ENCODE measurements around the gene FOXN1. TPM values are rescaled to one million over a fixed set of nuclear protein-coding genes. Genes with fewer than 3 reads are reported as not detected.
"Not testable (repeated sequence)": the region's sequence is repeated elsewhere in the genome, so short reads cannot be mapped to it uniquely, and the experiment has no call there.

The FOXN1 gene
- polyA plus RNA-seq, 2 donors = 8.8 to 10.6 TPM

GRCh38 chr17:28521311-28522085 lies 15.3 kb downstream of the FOXN1 start:
- H3K4me3 ChIP-seq (ENCODE audit: low read depth in 1 of 2, low read length in 2 of 2) = no peak overlapping the region
- 60 to 61% methylated on average over 21 of the region's 21 CpGs for WGBS, 2 donors

GRCh38 chr17:28522281-28522680 lies 16.1 kb downstream of the FOXN1 start:
- not testable (repeated sequence) for H3K27me3 ChIP-seq (ENCODE audit: control insufficient read depth in 1 of 2, insufficient read depth in 2 of 2, low read length in 2 of 2); H3K4me3 ChIP-seq (ENCODE audit: low read depth in 1 of 2, low read length in 2 of 2); H3K36me3 ChIP-seq (ENCODE audit: control insufficient read depth in 2 of 2, insufficient read depth in 2 of 2, low read length in 1 of 2); H3K9me3 ChIP-seq (ENCODE audit: control insufficient read depth in 2 of 2, insufficient read depth in 1 of 2, low read depth in 1 of 2, low read length in 1 of 2); H3K27ac ChIP-seq (ENCODE audit: low read depth in 2 of 2, low read length in 1 of 2)
- 92 to 96% methylated on average over 4 of the region's 4 CpGs for WGBS, 2 donors
- H3K4me1 ChIP-seq (ENCODE audit: control insufficient read depth in 2 of 2, insufficient read depth in 2 of 2, low read length in 1 of 2) = peaks cover 8 to 24% of the 10 kb centered on the region in 2 donors

More at GRCh38 chr17:28521311-28522085, 15.3 kb downstream of the FOXN1 start:
- no peaks in the 10 kb centered on the region for H3K27me3 ChIP-seq (ENCODE audit: control insufficient read depth in 1 of 2, insufficient read depth in 2 of 2, low read length in 2 of 2)
- peaks cover 0 to 4% of the 10 kb centered on the region in 2 donors for H3K36me3 ChIP-seq (ENCODE audit: control insufficient read depth in 2 of 2, insufficient read depth in 2 of 2, low read length in 1 of 2)
- peaks cover 7 to 17% of the 10 kb centered on the region in 2 donors for H3K4me1 ChIP-seq (ENCODE audit: control insufficient read depth in 2 of 2, insufficient read depth in 2 of 2, low read length in 1 of 2)
- H3K9me3 ChIP-seq (ENCODE audit: control insufficient read depth in 2 of 2, insufficient read depth in 1 of 2, low read depth in 1 of 2, low read length in 1 of 2) = no peaks in the 10 kb centered on the region
- no peak overlapping the region for H3K27ac ChIP-seq (ENCODE audit: low read depth in 2 of 2, low read length in 1 of 2)

DNA sequence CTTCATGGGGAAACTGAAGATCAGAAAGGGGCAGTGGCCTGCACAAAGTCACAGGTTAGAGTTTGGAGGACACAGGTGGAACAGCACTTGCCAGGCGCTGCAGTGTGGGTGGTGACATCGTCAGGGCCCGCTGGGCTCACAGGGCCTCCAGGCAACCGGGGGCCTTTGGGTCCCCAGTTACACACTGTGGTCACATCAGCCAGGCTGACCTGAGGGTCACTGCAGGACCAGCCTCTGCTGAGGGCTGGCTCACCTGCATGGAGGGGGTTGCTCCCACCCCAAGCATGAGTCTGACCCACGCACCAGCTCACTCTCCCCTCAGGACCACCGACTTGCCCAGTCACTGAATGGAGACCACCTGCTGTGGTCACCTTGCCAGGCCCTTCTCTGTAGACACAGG lies 17.0 kb downstream of the FOXN1 start:
- Histone ChIP-seq H3K9me3 (ENCODE audit: control insufficient read depth in 2 of 2, insufficient read depth in 1 of 2, low read depth in 1 of 2, low read length in 1 of 2) (no peaks in the 10 kb centered on the region), H3K36me3 (ENCODE audit: control insufficient read depth in 2 of 2, insufficient read depth in 2 of 2, low read length in 1 of 2) (peaks cover 0 to 4% of the 10 kb centered on the region in 2 donors), H3K4me1 (ENCODE audit: control insufficient read depth in 2 of 2, insufficient read depth in 2 of 2, low read length in 1 of 2) (peaks cover 8 to 29% of the 10 kb centered on the region in 2 donors), H3K27me3 (ENCODE audit: control insufficient read depth in 1 of 2, insufficient read depth in 2 of 2, low read length in 2 of 2) (no peaks in the 10 kb centered on the region), H3K4me3 (ENCODE audit: low read depth in 1 of 2, low read length in 2 of 2) (no peak overlapping the region), H3K27ac (ENCODE audit: low read depth in 2 of 2, low read length in 1 of 2) (no peak overlapping the region)
- 80 to 83% methylated on average over 6 of the region's 6 CpGs for WGBS, 2 donors

DNA sequence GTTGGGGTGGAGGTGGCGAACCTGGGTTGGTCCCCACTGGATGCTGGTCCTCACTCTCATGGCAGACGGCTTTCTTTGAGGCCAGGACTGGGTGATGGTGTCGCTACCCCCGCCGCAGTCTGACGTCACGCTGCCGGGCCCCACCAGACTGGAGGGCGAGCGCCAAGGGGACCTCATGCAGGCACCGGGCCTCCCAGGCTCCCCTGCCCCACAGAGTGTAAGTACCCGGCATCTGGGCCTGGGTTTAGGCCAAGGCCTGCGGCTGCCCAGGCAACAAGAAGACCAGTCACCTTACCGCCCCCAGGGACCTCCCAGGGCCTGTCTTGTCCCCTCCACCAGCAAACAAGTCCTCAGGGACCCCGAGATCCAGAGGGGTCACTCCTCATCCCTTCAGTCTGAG lies 17.7 kb downstream of the FOXN1 start:
- 87 to 89% methylated on average over 15 of the region's 15 CpGs for WGBS, 2 donors
- Histone ChIP-seq H3K27me3 (ENCODE audit: control insufficient read depth in 1 of 2, insufficient read depth in 2 of 2, low read length in 2 of 2) (no peaks in the 10 kb centered on the region), H3K4me3 (ENCODE audit: low read depth in 1 of 2, low read length in 2 of 2) (no peak overlapping the region), H3K27ac (ENCODE audit: low read depth in 2 of 2, low read length in 1 of 2) (no peak overlapping the region), H3K4me1 (ENCODE audit: control insufficient read depth in 2 of 2, insufficient read depth in 2 of 2, low read length in 1 of 2) (peaks cover 8 to 36% of the 10 kb centered on the region in 2 donors), H3K9me3 (ENCODE audit: control insufficient read depth in 2 of 2, insufficient read depth in 1 of 2, low read depth in 1 of 2, low read length in 1 of 2) (no peaks in the 10 kb centered on the region), H3K36me3 (ENCODE audit: control insufficient read depth in 2 of 2, insufficient read depth in 2 of 2, low read length in 1 of 2) (peaks cover 0 to 4% of the 10 kb centered on the region in 2 donors)

DNA sequence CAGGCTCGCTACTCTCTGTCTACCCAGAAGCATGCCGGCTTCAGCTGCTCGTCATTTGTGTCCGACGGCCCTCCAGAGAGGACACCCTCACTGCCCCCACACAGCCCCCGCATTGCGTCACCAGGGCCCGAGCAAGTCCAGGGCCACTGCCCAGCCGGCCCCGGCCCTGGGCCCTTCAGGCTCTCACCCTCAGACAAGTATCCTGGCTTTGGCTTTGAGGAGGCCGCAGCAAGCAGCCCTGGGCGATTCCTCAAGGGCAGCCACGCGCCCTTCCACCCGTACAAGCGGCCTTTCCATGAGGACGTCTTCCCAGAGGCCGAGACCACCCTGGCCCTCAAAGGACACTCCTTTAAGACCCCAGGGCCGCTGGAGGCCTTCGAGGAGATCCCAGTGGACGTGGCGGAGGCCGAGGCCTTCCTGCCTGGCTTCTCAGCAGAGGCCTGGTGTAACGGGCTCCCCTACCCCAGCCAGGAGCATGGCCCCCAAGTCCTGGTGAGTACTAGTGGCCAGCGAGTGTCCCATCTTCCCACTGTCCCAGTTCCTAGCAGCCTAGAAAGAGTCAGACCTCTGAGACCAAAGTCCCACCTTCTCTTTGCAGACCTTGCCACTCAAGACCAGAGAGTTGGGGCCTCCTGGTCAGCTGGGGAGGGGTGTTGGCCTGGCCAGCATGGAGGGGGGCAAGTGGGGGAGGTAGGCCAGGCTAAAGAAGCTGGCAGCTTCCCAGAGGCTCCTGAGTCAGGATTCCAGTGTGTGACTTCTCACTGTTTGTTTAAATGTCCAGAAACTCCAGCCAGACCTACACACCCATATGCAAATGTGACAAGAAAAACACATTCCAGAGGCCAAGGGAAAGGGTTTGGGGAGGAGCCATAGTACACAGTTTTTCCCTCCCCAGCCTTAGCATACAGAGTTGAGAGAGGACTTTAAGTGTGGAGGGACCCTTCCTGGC lies 18.6 kb downstream of the FOXN1 start:
- no peaks in the 10 kb centered on the region for H3K9me3 ChIP-seq (ENCODE audit: control insufficient read depth in 2 of 2, insufficient read depth in 1 of 2, low read depth in 1 of 2, low read length in 1 of 2)
- peaks cover 0 to 2% of the 10 kb centered on the region in 2 donors for H3K36me3 ChIP-seq (ENCODE audit: control insufficient read depth in 2 of 2, insufficient read depth in 2 of 2, low read length in 1 of 2)
- H3K27ac ChIP-seq (ENCODE audit: low read depth in 2 of 2, low read length in 1 of 2) = peak overlapping the region; percentile 81 to 91
- H3K4me1 ChIP-seq (ENCODE audit: control insufficient read depth in 2 of 2, insufficient read depth in 2 of 2, low read length in 1 of 2) = peaks cover 8 to 40% of the 10 kb centered on the region in 2 donors
- WGBS, 2 donors = 82 to 84% methylated on average over 25 of the region's 25 CpGs
- H3K27me3 ChIP-seq (ENCODE audit: control insufficient read depth in 1 of 2, insufficient read depth in 2 of 2, low read length in 2 of 2) = no peaks in the 10 kb centered on the region
- H3K4me3 ChIP-seq (ENCODE audit: low read depth in 1 of 2, low read length in 2 of 2) = no peak overlapping the region

DNA sequence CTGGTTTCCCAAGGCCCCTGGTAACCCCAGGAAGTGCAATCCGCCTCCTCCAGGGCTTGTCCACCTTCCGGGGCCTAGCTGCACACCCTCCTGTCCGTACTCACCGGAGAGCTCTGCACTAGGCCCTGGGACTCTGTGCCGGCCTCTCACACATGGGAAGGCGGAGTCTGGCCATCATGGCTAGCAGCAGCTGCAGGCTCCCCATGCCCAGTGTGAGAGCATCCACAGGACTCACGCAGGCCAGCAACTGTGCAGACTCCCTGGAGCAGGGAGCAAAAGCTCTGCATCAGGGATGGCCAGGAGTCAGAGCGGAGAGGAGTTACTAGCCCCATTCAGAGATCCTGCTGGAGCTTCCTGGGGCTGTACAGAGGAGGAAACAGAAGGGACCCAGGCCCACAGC lies 20.2 kb downstream of the FOXN1 start:
- H3K9me3 ChIP-seq (ENCODE audit: control insufficient read depth in 2 of 2, insufficient read depth in 1 of 2, low read depth in 1 of 2, low read length in 1 of 2) = no peaks in the 10 kb centered on the region
- H3K27me3 ChIP-seq (ENCODE audit: control insufficient read depth in 1 of 2, insufficient read depth in 2 of 2, low read length in 2 of 2) = no peaks in the 10 kb centered on the region
- peaks cover 8 to 40% of the 10 kb centered on the region in 2 donors for H3K4me1 ChIP-seq (ENCODE audit: control insufficient read depth in 2 of 2, insufficient read depth in 2 of 2, low read length in 1 of 2)
- H3K4me3 ChIP-seq (ENCODE audit: low read depth in 1 of 2, low read length in 2 of 2) = no peak overlapping the region
- H3K27ac ChIP-seq (ENCODE audit: low read depth in 2 of 2, low read length in 1 of 2) = peak overlapping the region; percentile 76 to 95
- 70 to 73% methylated on average over 8 of the region's 8 CpGs for WGBS, 2 donors
- peaks cover 0 to 4% of the 10 kb centered on the region in 2 donors for H3K36me3 ChIP-seq (ENCODE audit: control insufficient read depth in 2 of 2, insufficient read depth in 2 of 2, low read length in 1 of 2)

DNA sequence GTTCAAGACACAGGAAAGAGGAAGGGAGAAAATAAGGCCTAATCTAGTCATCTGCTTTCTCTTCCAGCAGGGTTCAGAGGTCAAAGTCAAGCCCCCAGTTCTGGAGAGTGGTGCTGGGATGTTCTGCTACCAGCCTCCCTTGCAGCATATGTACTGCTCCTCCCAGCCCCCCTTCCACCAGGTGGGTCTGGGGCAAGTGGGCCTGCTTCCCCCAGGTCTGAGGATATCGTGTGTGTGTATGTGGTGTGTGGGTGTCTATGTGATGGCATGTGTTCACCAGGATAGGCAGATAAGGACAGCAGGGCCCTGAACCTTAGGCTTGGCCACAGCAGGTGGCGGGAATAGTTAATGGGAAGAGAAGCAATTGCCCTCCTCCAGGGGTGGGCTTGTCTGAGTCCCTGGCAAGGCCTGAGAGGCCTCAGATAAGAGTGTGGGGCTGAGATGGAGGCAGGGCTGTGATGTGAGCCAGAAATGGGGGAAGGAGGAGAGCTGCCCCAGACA lies 21.1 kb downstream of the FOXN1 start:
- H3K4me1 ChIP-seq (ENCODE audit: control insufficient read depth in 2 of 2, insufficient read depth in 2 of 2, low read length in 1 of 2) = peaks cover 8 to 42% of the 10 kb centered on the region in 2 donors
- H3K9me3 ChIP-seq (ENCODE audit: control insufficient read depth in 2 of 2, insufficient read depth in 1 of 2, low read depth in 1 of 2, low read length in 1 of 2) = no peaks in the 10 kb centered on the region
- H3K27me3 ChIP-seq (ENCODE audit: control insufficient read depth in 1 of 2, insufficient read depth in 2 of 2, low read length in 2 of 2) = no peaks in the 10 kb centered on the region
- peak overlapping the region; percentile 76 to 95 for H3K27ac ChIP-seq (ENCODE audit: low read depth in 2 of 2, low read length in 1 of 2)
- WGBS, 2 donors = 77 to 95% methylated on average over 2 of the region's 2 CpGs
- peaks cover 0 to 4% of the 10 kb centered on the region in 2 donors for H3K36me3 ChIP-seq (ENCODE audit: control insufficient read depth in 2 of 2, insufficient read depth in 2 of 2, low read length in 1 of 2)
- no peak overlapping the region for H3K4me3 ChIP-seq (ENCODE audit: low read depth in 1 of 2, low read length in 2 of 2)

GRCh38 chr17:28527859-28528258 lies 21.7 kb downstream of the FOXN1 start:
- H3K27ac ChIP-seq (ENCODE audit: low read depth in 2 of 2, low read length in 1 of 2) = peak overlapping the region; percentile 76 to 95
- no peaks in the 10 kb centered on the region for H3K27me3 ChIP-seq (ENCODE audit: control insufficient read depth in 1 of 2, insufficient read depth in 2 of 2, low read length in 2 of 2)
- H3K36me3 ChIP-seq (ENCODE audit: control insufficient read depth in 2 of 2, insufficient read depth in 2 of 2, low read length in 1 of 2) = peaks cover 0 to 4% of the 10 kb centered on the region in 2 donors
- 43 to 44% methylated on average over 2 of the region's 2 CpGs for WGBS, 2 donors
- H3K4me1 ChIP-seq (ENCODE audit: control insufficient read depth in 2 of 2, insufficient read depth in 2 of 2, low read length in 1 of 2) = peaks cover 8 to 48% of the 10 kb centered on the region in 2 donors
- H3K9me3 ChIP-seq (ENCODE audit: control insufficient read depth in 2 of 2, insufficient read depth in 1 of 2, low read depth in 1 of 2, low read length in 1 of 2) = no peaks in the 10 kb centered on the region
- H3K4me3 ChIP-seq (ENCODE audit: low read depth in 1 of 2, low read length in 2 of 2) = no peak overlapping the region

- no peaks in the 10 kb centered on the region for H3K27me3 ChIP-seq (ENCODE audit: control insufficient read depth in 1 of 2, insufficient read depth in 2 of 2, low read length in 2 of 2)
- H3K27ac ChIP-seq (ENCODE audit: low read depth in 2 of 2, low read length in 1 of 2) = peak overlapping the region; percentile 76 to 95
Measured at GRCh38 chr17:28528327-28529012, 22.3 kb downstream of the FOXN1 start.

More at GRCh38 chr17:28528327-28529012, 22.3 kb downstream of the FOXN1 start:
- peaks cover 8 to 54% of the 10 kb centered on the region in 2 donors for H3K4me1 ChIP-seq (ENCODE audit: control insufficient read depth in 2 of 2, insufficient read depth in 2 of 2, low read length in 1 of 2)
- no peaks in the 10 kb centered on the region for H3K9me3 ChIP-seq (ENCODE audit: control insufficient read depth in 2 of 2, insufficient read depth in 1 of 2, low read depth in 1 of 2, low read length in 1 of 2)
- peaks cover 0 to 4% of the 10 kb centered on the region in 2 donors for H3K36me3 ChIP-seq (ENCODE audit: control insufficient read depth in 2 of 2, insufficient read depth in 2 of 2, low read length in 1 of 2)
- WGBS, 2 donors = 62 to 63% methylated on average over 9 of the region's 9 CpGs
- H3K4me3 ChIP-seq (ENCODE audit: low read depth in 1 of 2, low read length in 2 of 2) = no peak overlapping the region

Measured in esophagus (tissue), 2 donors.